ENCODE data around the gene MTCH1. TPM values are rescaled to one million over a fixed set of nuclear protein-coding genes. Genes with fewer than 3 reads are reported as not detected.

MTCH1 gene
- total and polyA plus RNA-seq, 9 of the 15 experiments (the other 6 are each of a cell fraction or from before 2014, with no cell fraction given), result 7.9 to 161 (median 118) TPM

DNA sequence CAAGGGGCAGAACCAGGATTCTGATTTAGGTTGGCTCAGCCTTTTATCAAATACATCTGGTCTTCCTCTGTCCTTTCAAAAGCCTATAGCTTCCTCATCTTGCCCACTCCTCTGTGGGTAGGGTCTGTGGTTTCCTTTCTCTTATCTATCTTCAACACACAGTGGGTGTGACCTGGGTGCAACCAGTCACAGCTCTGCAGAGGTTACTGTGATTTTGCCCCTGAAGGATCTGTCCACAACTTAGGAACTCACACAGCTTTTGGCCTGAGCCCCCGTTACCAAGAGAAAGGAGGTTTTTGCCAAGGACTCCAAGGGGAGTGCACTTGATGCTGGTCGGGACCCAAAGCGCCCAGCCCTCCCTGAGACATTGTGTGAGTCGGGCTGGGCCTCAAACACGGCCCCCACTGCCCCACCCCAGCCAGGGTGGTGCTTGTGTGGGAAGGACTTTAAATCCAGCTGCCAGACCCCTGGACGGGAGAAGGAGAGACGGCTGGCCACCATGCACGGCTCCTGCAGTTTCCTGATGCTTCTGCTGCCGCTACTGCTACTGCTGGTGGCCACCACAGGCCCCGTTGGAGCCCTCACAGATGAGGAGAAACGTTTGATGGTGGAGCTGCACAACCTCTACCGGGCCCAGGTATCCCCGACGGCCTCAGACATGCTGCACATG lies 31.6 kb downstream of the MTCH1 start, which contains the start of gene PI16 (continued):
- TF ChIP-seq, protein P1, sequence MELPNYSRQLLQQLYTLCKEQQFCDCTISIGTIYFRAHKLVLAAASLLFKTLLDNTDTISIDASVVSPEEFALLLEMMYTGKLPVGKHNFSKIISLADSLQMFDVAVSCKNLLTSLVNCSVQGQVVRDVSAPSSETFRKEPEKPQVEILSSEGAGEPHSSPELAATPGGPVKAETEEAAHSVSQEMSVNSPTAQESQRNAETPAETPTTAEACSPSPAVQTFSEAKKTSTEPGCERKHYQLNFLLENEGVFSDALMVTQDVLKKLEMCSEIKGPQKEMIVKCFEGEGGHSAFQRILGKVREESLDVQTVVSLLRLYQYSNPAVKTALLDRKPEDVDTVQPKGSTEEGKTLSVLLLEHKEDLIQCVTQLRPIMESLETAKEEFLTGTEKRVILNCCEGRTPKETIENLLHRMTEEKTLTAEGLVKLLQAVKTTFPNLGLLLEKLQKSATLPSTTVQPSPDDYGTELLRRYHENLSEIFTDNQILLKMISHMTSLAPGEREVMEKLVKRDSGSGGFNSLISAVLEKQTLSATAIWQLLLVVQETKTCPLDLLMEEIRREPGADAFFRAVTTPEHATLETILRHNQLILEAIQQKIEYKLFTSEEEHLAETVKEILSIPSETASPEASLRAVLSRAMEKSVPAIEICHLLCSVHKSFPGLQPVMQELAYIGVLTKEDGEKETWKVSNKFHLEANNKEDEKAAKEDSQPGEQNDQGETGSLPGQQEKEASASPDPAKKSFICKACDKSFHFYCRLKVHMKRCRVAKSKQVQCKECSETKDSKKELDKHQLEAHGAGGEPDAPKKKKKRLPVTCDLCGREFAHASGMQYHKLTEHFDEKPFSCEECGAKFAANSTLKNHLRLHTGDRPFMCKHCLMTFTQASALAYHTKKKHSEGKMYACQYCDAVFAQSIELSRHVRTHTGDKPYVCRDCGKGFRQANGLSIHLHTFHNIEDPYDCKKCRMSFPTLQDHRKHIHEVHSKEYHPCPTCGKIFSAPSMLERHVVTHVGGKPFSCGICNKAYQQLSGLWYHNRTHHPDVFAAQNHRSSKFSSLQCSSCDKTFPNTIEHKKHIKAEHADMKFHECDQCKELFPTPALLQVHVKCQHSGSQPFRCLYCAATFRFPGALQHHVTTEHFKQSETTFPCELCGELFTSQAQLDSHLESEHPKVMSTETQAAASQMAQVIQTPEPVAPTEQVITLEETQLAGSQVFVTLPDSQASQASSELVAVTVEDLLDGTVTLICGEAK (IDR thresholded peaks at IDR 0.05), result no peak
- TF ChIP-seq, protein P1 (CRISPR knock-in tag; IDR thresholded peaks at IDR 0.05), result no peak
- TF ChIP-seq OTX1 (CRISPR knock-in tag; IDR thresholded peaks at IDR 0.05) (no peak), HMGN3 (IDR thresholded peaks at IDR 0.05; ENCODE audit: borderline replicate concordance, extremely low read depth, insufficient read length, low read depth, low read length) (peak; percentile 87), CXXC5 (CRISPR knock-in tag; IDR thresholded peaks at IDR 0.05) (peak; percentile 53; the same call in 1 of the 2 replicates), TAL1 (IDR thresholded peaks at IDR 0.05) (peak; percentile 97), ZNF23 (CRISPR knock-in tag; IDR thresholded peaks at IDR 0.05) (no peak), BDP1 (IDR thresholded peaks at IDR 0.05; ENCODE audit: insufficient read depth, insufficient read length) (no peak), SAFB2 (IDR thresholded peaks at IDR 0.05; ENCODE audit: borderline replicate concordance, low read depth, low read length, severe bottlenecking) (no peak), NR3C1 (CRISPR knock-in tag; IDR thresholded peaks at IDR 0.05) (no peak), SNRNP70 (optimal IDR thresholded peaks at IDR 0.05; ENCODE audit: low read depth, low read length) (no peak), TAF15 (IDR thresholded peaks at IDR 0.05; ENCODE audit: low read depth, low read length) (no peak)
- TF ChIP-seq, protein P2, sequence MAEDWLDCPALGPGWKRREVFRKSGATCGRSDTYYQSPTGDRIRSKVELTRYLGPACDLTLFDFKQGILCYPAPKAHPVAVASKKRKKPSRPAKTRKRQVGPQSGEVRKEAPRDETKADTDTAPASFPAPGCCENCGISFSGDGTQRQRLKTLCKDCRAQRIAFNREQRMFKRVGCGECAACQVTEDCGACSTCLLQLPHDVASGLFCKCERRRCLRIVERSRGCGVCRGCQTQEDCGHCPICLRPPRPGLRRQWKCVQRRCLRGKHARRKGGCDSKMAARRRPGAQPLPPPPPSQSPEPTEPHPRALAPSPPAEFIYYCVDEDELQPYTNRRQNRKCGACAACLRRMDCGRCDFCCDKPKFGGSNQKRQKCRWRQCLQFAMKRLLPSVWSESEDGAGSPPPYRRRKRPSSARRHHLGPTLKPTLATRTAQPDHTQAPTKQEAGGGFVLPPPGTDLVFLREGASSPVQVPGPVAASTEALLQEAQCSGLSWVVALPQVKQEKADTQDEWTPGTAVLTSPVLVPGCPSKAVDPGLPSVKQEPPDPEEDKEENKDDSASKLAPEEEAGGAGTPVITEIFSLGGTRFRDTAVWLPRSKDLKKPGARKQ (CRISPR knock-in tag; IDR thresholded peaks at IDR 0.05), result no peak
- TF ChIP-seq, protein P3, sequence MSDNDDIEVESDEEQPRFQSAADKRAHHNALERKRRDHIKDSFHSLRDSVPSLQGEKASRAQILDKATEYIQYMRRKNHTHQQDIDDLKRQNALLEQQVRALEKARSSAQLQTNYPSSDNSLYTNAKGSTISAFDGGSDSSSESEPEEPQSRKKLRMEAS (CRISPR knock-in tag; IDR thresholded peaks at IDR 0.05), result no peak
- TF ChIP-seq, protein P4, sequence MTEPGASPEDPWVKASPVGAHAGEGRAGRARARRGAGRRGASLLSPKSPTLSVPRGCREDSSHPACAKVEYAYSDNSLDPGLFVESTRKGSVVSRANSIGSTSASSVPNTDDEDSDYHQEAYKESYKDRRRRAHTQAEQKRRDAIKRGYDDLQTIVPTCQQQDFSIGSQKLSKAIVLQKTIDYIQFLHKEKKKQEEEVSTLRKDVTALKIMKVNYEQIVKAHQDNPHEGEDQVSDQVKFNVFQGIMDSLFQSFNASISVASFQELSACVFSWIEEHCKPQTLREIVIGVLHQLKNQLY (CRISPR knock-in tag; conservative IDR thresholded peaks at IDR 0.05), result 0 out of 4 replicates have a peak, but pooled peaks of 1 of the 2 experiments have one; percentile 55
